T1000 (cell line): ENCODE data around the gene FAM120B.

Experiments
- DNase-seq: peaks from one replicate; lab custom pipeline; 2025; ENCODE audit warnings: mixed read lengths; lab: John Stamatoyannopoulos, UW

The FAM120B gene

GRCh38 chr6:170355661-170356060 lies 49.1 kb downstream of the FAM120B start:
- DNase-seq: no peak

- DNase-seq: no peak
These were observed 51.3 kb downstream of the FAM120B start for GRCh38 chr6:170357812-170358211.

- no peak for DNase-seq
These were observed 51.9 kb downstream of the FAM120B start for GRCh38 chr6:170358496-170358895.

- no peak for DNase-seq
These were observed 53.9 kb downstream of the FAM120B start for GRCh38 chr6:170360476-170360875.

GRCh38 chr6:170361335-170361734 lies 54.8 kb downstream of the FAM120B start:
- DNase-seq: no peak

GRCh38 chr6:170362121-170362520 lies 55.6 kb downstream of the FAM120B start:
- DNase-seq: no peak

GRCh38 chr6:170363255-170363654 lies 56.7 kb downstream of the FAM120B start:
- no peak for DNase-seq

GRCh38 chr6:170365121-170365520 lies 58.6 kb downstream of the FAM120B start:
- no peak for DNase-seq

GRCh38 chr6:170365593-170365992 lies 59.0 kb downstream of the FAM120B start:
- DNase-seq: no peak

GRCh38 chr6:170366248-170366960 lies 59.8 kb downstream of the FAM120B start:
- no peak for DNase-seq

GRCh38 chr6:170367241-170367640 lies 60.7 kb downstream of the FAM120B start:
- no peak for DNase-seq

GRCh38 chr6:170368544-170368943 lies 62.0 kb downstream of the FAM120B start:
- DNase-seq: no peak

GRCh38 chr6:170369403-170369802 lies 62.8 kb downstream of the FAM120B start:
- no peak for DNase-seq

- no peak for DNase-seq
These were observed 63.9 kb downstream of the FAM120B start for GRCh38 chr6:170370416-170370815.

- DNase-seq: no peak
These were observed 64.5 kb downstream of the FAM120B start for GRCh38 chr6:170371080-170371479.

- DNase-seq: no peak
These were observed 65.0 kb downstream of the FAM120B start for GRCh38 chr6:170371588-170371987.

GRCh38 chr6:170372380-170373325 lies 66.1 kb downstream of the FAM120B start:
- no peak for DNase-seq

GRCh38 chr6:170374571-170375444 lies 68.2 kb downstream of the FAM120B start:
- DNase-seq: no peak

GRCh38 chr6:170375661-170376060 lies 69.1 kb downstream of the FAM120B start:
- DNase-seq: no peak

- no peak for DNase-seq
These were observed 70.0 kb downstream of the FAM120B start for GRCh38 chr6:170376386-170377043.

- DNase-seq: no peak
These were observed 71.9 kb downstream of the FAM120B start for GRCh38 chr6:170378502-170378901.

GRCh38 chr6:170381562-170381961 lies 75.0 kb downstream of the FAM120B start:
- no peak for DNase-seq
